Left cardiac atrium (tissue), 4 donors: ENCODE measurements around the gene PDE6A. TPM values are rescaled to one million over a fixed set of nuclear protein-coding genes. Genes with fewer than 3 reads are reported as not detected.
"Not testable (repeated sequence)": the region's sequence is repeated elsewhere in the genome, so short reads cannot be mapped to it uniquely, and the experiment has no call there.

Experiments
- ATAC-seq, 2 donors: fragments of 200-7000 bp; cut with Tn5 transposase; one replicate each; pipeline ENCODE4 v1.9.1; 2020; ENCODE audit warnings: mild to moderate bottlenecking in 2 of 2, moderate library complexity in 2 of 2
- DNase-seq: peaks from one replicate; pipeline ENCODE4 v3.0.0-alpha.2; 2020
- intact Hi-C, 2 donors: fragments of 100-400 bp; cut with DNase I; formaldehyde crosslinking; loops; one replicate each; pipeline versions ENCODE4 v1.14.1 to v1.15.1; 2022 to 2023
- total RNA-seq, 2 donors: library from RNA; stranded (reverse); fragmentation: NEBNext Ultra II Directional; extraction: Animal tissue kit (Norgen Biotek cat#: 25700); gene quantifications; one replicate each; pipeline ENCODE4 v1.2.1, GENCODE V29; 2021
- donor health status: DM: no; HTN: yes; CAD: no.
- donor health status: DM: no; HTN: yes; CAD: no; lungs with severe emphysema.
- donor health status: DM: yes; HTN: yes; CAD: no.
- donor health status: Dilated cardiomyopathy.

PDE6A gene
- total RNA-seq, 2 donors from 2014 or later = 0.16 TPM; not detected in 1

- ATAC-seq (no peak), DNase-seq (no peak)
- intact Hi-C loops = no loop called here
Measured at GRCh38 chr5:149881874-149882273, 62.7 kb downstream of the PDE6A start.

GRCh38 chr5:149881069-149881622 lies 63.4 kb downstream of the PDE6A start:
- intact Hi-C loops = no loop called here
- no peak for ATAC-seq
- DNase-seq = no peak

GRCh38 chr5:149879593-149879992 lies 65.0 kb downstream of the PDE6A start:
- DNase-seq, ATAC-seq, intact Hi-C loops: not testable (repeated sequence)

- ATAC-seq (no peak), DNase-seq (no peak)
- intact Hi-C loops = no loop called here
Measured at GRCh38 chr5:149878371-149878770, 66.2 kb downstream of the PDE6A start.

- no peak for DNase-seq
- intact Hi-C loops = no loop called here
- no peak for ATAC-seq
Measured at GRCh38 chr5:149873896-149874295, 70.7 kb downstream of the PDE6A start.

- intact Hi-C loops = no loop called here
- DNase-seq (no peak), ATAC-seq (peak in 1 of 2 donors; percentile 70)
Measured at GRCh38 chr5:149872351-149873040, 72.1 kb downstream of the PDE6A start.

GRCh38 chr5:149871471-149871870 lies 73.1 kb downstream of the PDE6A start:
- ATAC-seq (no peak), DNase-seq (no peak)
- intact Hi-C loops = no loop called here

GRCh38 chr5:149870697-149871096 lies 73.9 kb downstream of the PDE6A start:
- DNase-seq (no peak), ATAC-seq (no peak)
- intact Hi-C loops = no loop called here

GRCh38 chr5:149870232-149870631 lies 74.4 kb downstream of the PDE6A start:
- intact Hi-C loops = no loop called here
- DNase-seq (no peak), ATAC-seq (no peak)

- DNase-seq (no peak), ATAC-seq (no peak)
- intact Hi-C loops = no loop called here
Measured at GRCh38 chr5:149869411-149869821, 75.2 kb downstream of the PDE6A start.

- ATAC-seq = no peak
- no peak for DNase-seq
- intact Hi-C loops = no loop called here
Measured at GRCh38 chr5:149865746-149866145, 78.8 kb downstream of the PDE6A start.

- no peak for ATAC-seq
- intact Hi-C loops = no loop called here
Measured at GRCh38 chr5:149863830-149864229, 80.8 kb downstream of the PDE6A start.

GRCh38 chr5:149863176-149863575 lies 81.4 kb downstream of the PDE6A start:
- intact Hi-C loops = no loop called here
- ATAC-seq (no peak), DNase-seq (no peak)

More at GRCh38 chr5:149863830-149864229, 80.8 kb downstream of the PDE6A start:
- no peak for DNase-seq

GRCh38 chr5:149860801-149861322 lies 83.7 kb downstream of the PDE6A start:
- DNase-seq = no peak
- ATAC-seq = no peak
- intact Hi-C loops = no loop called here

- intact Hi-C loops = no loop called here
- DNase-seq (no peak), ATAC-seq (no peak)
Measured at GRCh38 chr5:149859746-149860145, 84.8 kb downstream of the PDE6A start.

GRCh38 chr5:149858481-149858880 lies 86.1 kb downstream of the PDE6A start:
- DNase-seq, intact Hi-C loops, ATAC-seq: not testable (repeated sequence)

- peak; percentile 92 to 94 for ATAC-seq
- intact Hi-C loops = loop anchor here in 1 of 2 donors (2.0 kb wide), 1 partner anchor 103 kb away; the partner anchor contains the start of gene SLC26A2
- peak; percentile 83 for DNase-seq
Measured at GRCh38 chr5:149857499-149857898, 87.1 kb downstream of the PDE6A start.

- intact Hi-C loops = no loop called here
Measured at GRCh38 chr5:149855366-149855765, 89.2 kb downstream of the PDE6A start.

GRCh38 chr5:149854866-149855265 lies 89.7 kb downstream of the PDE6A start:
- no peak for ATAC-seq
- DNase-seq = no peak
- intact Hi-C loops = loop anchor here in 1 of 2 donors (5.0 kb wide), 1 partner anchor 218 kb away; no protein-coding TSS in a partner anchor

More at GRCh38 chr5:149855366-149855765, 89.2 kb downstream of the PDE6A start:
- ATAC-seq (no peak), DNase-seq (no peak)

GRCh38 chr5:149853701-149854100 lies 90.9 kb downstream of the PDE6A start:
- ATAC-seq (no peak), DNase-seq (no peak)
- intact Hi-C loops = loop anchor here in 1 of 2 donors (5.0 kb wide), 1 partner anchor 216 kb away; no protein-coding TSS in a partner anchor

- no peak for ATAC-seq
- intact Hi-C loops = loop anchor here in 1 of 2 donors (5.0 kb wide), 1 partner anchor 216 kb away; no protein-coding TSS in a partner anchor
- DNase-seq = no peak
Measured at GRCh38 chr5:149853331-149853648, 91.3 kb downstream of the PDE6A start.
